HG03196 (cell line): ENCODE measurements around the gene ACAD10.

Source experiments
- ATAC-seq: cut with Tn5 transposase; IDR thresholded peaks from one replicate; pipeline ENCODE4 v1.9.1; 2021; ENCODE audit not compliant: unreplicated experiment

The ACAD10 gene

GRCh38 chr12:111775205-111776193, 89.6 kb downstream of the ACAD10 start:
- ATAC-seq = no peak

- no peak for ATAC-seq
Measured at GRCh38 chr12:111776836-111777344, 91.0 kb downstream of the ACAD10 start.

- ATAC-seq = no peak
Measured at GRCh38 chr12:111777345-111778045, 91.6 kb downstream of the ACAD10 start.

- ATAC-seq = no peak
Measured at GRCh38 chr12:111780166-111780565, 94.3 kb downstream of the ACAD10 start.

- ATAC-seq = no peak
Measured at GRCh38 chr12:111780615-111781014, 94.8 kb downstream of the ACAD10 start.

DNA sequence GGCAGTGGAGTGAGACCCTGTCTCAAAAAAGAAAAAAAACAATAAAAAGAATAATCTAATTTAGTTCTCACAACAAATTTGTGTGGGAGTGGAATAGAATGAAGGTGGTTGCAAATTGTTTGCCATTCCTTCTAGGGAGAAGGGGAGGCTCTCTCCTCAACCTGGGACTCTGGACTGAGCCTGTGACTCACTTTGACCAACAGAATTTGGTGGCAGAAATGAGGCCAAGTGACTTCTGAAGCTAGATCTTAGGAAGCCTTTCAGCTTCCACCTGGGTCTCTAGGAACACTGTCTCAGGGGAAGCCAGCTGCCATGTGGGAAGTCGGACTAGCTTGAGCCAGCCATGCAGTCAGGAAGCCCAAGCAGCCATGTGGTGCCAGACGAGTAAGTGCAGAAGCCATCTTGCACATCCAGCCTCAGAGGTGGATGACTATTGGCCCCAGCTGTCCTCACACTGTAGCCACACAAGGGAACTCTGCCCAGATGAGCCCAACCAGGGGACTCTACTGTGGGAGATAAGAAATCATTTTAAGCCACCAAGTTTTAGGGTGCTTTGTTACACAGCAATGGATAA, 95.3 kb downstream of the ACAD10 start:
- ATAC-seq = no peak

DNA sequence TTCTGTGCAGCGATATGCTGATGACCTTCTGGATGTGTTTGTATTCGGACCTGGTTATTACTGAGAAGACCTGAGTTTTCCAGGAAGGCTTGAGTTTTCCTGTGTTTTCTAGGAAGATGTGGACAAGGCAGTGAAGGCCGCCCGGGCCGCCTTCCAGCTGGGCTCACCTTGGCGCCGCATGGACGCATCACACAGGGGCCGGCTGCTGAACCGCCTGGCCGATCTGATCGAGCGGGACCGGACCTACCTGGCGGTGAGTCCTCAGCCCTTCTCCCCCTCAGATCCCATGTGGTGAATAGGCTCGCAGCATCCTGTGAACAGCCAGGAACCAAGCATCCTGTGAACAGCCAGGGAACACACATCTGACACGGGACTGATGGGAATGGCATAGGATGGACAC, 97.2 kb downstream of the ACAD10 start:
- no peak for ATAC-seq

DNA sequence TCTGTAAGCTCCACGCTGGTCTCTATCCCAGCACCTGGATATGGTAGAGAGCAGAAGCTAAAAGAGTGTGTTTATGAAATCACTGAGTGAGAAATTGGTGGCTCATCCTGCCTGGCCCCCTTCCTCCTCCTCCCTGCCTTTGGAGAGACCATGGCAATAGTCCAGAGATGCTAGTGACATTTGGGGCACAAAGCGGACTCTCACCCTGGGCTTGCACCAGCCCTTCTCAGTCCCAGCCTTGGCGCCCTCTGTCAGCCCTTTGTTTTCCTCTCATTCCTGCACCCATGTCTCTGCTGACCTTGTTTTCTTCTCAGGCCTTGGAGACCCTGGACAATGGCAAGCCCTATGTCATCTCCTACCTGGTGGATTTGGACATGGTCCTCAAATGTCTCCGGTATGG, 99.1 kb downstream of the ACAD10 start:
- no peak for ATAC-seq

- no peak for ATAC-seq
Measured at GRCh38 chr12:111785651-111786050, 99.8 kb downstream of the ACAD10 start.

- ATAC-seq = no peak
Measured at GRCh38 chr12:111788178-111788654, 102.4 kb downstream of the ACAD10 start.

- ATAC-seq = no peak
Measured at GRCh38 chr12:111789779-111790178, 103.9 kb downstream of the ACAD10 start.

GRCh38 chr12:111791507-111791906, 105.7 kb downstream of the ACAD10 start:
- no peak for ATAC-seq

GRCh38 chr12:111792155-111792855, 106.5 kb downstream of the ACAD10 start:
- no peak for ATAC-seq

GRCh38 chr12:111792856-111793235, 107.0 kb downstream of the ACAD10 start:
- ATAC-seq = no peak

DNA sequence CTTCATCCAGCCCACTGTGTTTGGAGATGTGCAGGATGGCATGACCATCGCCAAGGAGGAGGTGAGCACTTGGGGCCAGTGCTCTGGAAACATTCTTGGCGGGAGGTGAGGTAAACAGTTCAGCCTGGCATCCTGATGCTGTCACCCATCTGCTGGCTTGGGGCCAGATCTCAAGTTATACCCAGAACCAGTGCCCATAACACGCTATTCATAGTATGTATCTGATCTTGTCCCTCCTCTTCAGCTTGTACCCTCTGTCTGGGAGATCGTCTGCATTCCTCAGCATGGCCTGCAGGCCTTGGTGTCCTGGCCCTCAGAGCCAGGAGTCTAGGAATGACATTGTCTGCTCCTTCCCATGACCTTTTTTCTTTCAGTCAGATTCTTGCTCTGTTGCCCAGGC, 112.3 kb downstream of the ACAD10 start:
- no peak for ATAC-seq

GRCh38 chr12:111799758-111800157, 113.9 kb downstream of the ACAD10 start:
- no peak for ATAC-seq

DNA sequence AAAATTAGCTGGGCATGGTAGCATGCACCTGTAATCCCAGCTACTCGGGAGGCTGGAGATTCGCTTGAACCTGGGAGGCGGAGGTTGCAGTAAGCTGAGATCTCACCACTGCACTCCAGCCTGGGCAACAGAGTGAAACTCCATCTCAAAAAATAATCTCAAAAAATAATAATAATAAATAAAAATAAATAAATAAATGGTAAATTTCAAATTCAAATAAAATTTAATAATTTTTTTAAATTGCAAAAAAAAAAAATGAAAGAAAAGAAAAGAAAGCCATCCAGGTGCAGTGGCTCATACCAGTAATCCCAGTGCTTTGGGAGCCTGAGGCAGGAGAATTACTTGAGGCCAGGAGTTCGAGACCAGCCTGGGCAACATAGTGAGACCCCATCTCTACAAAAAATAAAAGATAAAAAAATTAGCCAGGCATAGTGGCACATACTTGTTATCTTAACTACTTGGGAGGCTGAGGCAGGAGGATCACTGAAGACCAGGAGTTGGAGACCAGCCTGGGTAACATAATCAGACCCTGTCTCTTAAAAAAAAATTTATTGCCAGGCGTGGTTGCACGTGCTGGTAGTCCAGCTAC, 117.3 kb downstream of the ACAD10 start:
- no peak for ATAC-seq

GRCh38 chr12:111803851-111804250, 118.0 kb downstream of the ACAD10 start:
- no peak for ATAC-seq

DNA sequence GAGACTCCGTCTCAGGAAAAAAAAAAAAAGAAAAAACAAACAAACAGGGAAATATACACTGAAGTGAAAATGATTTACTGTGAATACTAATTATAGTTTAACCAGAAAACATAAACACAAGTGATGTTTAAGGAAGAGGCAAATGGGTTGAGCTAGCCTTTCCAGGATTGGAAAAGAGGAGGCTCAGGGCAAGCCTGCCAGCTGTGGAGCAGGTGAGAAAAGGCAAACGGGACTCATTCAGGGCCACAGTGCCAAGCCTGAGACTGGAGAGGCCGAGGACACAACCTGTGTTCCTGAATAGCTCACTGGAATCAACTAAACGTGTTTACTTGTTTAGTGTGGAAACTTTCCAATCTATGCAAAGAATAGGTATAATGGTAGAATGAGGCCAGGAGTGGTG, 120.5 kb downstream of the ACAD10 start:
- ATAC-seq = no peak
